Left renal pelvis (tissue), 4 donors: Measurements from ENCODE around the gene PTGFRN. TPM values are rescaled to one million over a fixed set of nuclear protein-coding genes. Genes with fewer than 3 reads are reported as not detected.

ENCODE experiments used
- DNase-seq, 4 donors: peaks; one replicate each; pipeline ENCODE4 v3.0.0-alpha.2; 2013; ENCODE audit warnings: low read depth in 4 of 4, low spot score in 3 of 4
- polyA plus RNA-seq, 4 donors: library from polyadenylated mRNA; unstranded; fragments of 120-200 nt; gene quantifications; one replicate each; pipeline ENCODE4 v1.2.1, GENCODE V29; 2013; ENCODE audit not compliant: insufficient read length in 4 of 4

Gene PTGFRN
- polyA plus RNA-seq, 4 donors = 42.1 to 125 (median 61.2) TPM

GRCh38 chr1:116940814-116941599 lies 31.3 kb downstream of the PTGFRN start:
- no peak for DNase-seq

DNA sequence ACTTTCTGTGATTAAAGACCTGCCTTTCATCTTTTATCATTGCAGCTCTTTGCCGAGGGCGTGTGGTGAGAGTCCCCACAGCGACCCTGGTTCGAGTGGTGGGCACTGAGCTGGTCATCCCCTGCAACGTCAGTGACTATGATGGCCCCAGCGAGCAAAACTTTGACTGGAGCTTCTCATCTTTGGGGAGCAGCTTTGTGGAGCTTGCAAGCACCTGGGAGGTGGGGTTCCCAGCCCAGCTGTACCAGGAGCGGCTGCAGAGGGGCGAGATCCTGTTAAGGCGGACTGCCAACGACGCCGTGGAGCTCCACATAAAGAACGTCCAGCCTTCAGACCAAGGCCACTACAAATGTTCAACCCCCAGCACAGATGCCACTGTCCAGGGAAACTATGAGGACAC lies 32.0 kb downstream of the PTGFRN start:
- DNase-seq = no peak

DNA sequence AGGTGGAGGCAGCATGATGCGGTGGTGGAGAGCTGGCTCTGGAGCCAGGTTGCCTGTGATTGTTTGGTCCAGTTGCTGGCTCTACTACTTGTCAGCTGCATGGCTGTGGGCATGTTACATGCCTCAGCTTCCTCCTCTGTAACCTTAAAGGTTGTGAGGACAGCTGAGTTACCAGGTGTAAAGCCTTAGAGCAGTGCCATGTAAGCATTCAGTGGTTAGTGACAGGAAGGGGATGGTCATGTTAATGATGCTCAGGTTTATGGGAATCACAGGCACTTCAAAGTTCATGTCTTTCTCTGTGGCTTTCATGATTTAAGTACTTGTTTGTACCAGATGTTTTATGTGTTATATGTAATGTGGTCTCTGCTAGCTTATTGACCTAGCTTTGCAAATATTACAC lies 32.6 kb downstream of the PTGFRN start:
- DNase-seq = no peak

GRCh38 chr1:116943438-116943837 lies 33.7 kb downstream of the PTGFRN start:
- DNase-seq = no peak

DNA sequence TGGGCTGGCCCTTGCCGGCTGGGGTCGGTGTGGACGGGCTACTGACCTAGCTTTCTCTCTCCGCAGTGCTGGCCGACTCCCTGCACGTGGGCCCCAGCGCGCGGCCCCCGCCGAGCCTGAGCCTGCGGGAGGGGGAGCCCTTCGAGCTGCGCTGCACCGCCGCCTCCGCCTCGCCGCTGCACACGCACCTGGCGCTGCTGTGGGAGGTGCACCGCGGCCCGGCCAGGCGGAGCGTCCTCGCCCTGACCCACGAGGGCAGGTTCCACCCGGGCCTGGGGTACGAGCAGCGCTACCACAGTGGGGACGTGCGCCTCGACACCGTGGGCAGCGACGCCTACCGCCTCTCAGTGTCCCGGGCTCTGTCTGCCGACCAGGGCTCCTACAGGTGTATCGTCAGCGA lies 34.9 kb downstream of the PTGFRN start:
- no peak for DNase-seq

- DNase-seq = no peak
These were observed 35.7 kb downstream of the PTGFRN start for GRCh38 chr1:116945421-116945820.

DNA sequence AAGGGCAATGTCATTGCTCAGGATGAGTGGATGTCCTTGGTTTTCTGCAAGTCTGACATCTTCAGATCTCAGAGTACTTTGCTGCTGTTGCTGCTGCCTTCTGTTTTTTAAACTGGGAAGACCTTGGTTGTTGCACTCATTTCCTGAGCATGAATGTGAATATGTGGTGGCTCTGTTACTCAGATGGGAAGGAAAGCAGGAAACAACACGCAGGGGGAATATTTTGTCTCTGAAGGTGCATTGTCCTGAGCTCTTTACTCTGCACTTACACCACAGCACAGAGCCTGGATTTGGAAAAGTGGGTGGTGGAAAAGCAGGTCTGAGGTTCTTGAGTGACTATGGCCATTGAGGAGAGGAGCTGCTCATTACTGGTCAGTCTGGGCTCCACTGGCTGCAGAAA lies 36.3 kb downstream of the PTGFRN start:
- no peak for DNase-seq

GRCh38 chr1:116947092-116947860 lies 37.6 kb downstream of the PTGFRN start:
- DNase-seq = no peak

- DNase-seq = no peak
These were observed 38.3 kb downstream of the PTGFRN start for GRCh38 chr1:116948046-116948445.

DNA sequence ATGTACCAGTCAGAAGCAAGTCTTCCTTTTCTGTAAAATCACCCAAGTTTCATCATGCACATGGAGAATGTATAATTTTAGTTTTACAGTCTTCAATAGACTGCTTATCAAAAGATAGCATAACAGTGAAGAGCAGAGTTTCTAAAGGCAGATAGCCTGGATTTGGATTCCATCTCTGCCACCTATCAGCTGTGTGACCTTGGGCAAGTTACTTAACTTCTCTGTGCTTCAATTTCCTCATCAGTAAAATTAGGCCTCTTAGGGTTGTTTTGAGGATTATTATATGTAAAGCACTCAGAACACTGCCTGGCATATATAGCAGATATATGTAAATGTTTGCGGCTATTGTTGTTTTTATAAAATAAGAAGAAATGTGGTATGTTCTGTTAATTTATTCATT lies 38.9 kb downstream of the PTGFRN start:
- DNase-seq = no peak

- no peak for DNase-seq
These were observed 39.7 kb downstream of the PTGFRN start for GRCh38 chr1:116949213-116949985.

GRCh38 chr1:116950517-116951199 lies 40.9 kb downstream of the PTGFRN start:
- DNase-seq = no peak

DNA sequence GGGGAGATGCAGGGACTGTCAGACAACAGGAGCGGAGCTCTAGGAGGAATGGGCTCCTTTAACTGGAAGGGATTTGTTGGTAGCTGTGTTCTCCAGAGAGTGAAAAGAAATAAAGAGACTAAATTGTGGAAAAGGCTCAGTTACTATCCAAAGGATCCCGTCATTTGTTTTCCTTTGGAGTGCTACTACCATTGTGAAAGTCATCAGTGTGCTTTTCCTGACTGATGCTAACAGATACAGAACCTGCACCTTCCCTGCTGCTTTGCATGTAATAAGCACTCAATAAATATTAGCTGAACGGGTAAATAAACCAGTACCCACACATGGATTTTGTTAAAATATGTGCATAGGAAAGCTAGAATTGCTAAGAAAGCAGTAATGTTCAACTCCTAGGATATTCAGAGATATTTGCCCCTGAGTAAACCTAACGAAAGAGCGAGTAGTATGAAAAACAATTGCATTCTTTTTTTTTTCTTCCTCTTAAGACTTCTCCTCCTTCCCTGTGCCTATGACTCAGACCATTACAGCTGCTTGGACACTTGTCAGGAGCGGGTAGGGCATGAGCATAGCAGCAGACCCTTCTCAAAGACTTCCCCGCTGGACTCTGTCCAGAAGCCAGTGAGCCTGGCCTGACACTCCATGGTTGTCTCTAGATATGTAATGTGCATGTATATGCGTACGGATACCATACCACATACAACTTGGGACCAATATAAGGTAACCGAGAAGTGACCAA lies 41.7 kb downstream of the PTGFRN start:
- no peak for DNase-seq

DNA sequence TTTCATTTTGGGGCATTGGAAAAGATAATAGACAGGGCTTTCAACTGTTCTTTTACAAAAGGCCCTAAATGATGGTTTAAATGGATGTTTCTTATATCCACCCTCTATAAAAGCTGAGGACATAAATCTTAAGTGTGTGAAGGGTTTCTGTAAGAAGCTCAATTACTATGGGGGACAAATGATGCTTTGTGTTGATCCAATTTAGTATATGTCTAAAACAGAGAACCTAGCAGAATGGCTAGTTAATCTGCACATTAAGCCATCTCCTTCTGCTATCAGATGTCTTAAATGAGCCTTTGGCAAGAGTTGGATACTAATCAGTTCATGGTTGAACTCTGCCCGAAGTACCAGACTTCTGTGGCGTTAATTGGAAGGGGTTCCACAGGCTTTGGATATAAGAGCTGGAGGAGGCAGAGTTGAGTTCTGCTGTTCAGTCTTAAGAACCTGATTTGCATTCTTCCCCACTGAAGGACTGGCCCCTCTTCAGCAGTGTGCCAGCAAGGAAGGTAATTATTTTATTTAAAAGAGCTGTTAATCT lies 43.1 kb downstream of the PTGFRN start:
- DNase-seq = no peak

- DNase-seq = no peak
These were observed 44.7 kb downstream of the PTGFRN start for GRCh38 chr1:116954440-116954839.

- DNase-seq = no peak
These were observed 46.7 kb downstream of the PTGFRN start for GRCh38 chr1:116956378-116956777.

DNA sequence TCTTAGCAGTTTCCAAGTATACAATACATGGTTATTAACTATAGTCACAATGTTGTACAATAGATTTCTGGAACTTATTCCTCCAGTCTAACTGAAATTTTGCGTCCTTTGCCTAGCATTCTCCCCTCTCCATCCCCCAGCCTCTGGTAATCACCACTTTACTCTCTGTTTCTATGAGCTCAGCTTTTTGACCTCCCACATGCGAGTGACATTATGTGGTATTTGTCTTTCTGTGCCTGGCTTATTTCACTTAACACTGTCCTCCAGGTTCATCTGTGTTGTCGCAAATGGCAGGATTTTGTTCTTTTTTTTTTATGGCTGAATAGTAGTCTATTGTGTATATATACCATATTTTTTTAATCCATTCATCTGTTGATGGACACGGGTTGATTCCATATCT lies 47.9 kb downstream of the PTGFRN start:
- DNase-seq = no peak

DNA sequence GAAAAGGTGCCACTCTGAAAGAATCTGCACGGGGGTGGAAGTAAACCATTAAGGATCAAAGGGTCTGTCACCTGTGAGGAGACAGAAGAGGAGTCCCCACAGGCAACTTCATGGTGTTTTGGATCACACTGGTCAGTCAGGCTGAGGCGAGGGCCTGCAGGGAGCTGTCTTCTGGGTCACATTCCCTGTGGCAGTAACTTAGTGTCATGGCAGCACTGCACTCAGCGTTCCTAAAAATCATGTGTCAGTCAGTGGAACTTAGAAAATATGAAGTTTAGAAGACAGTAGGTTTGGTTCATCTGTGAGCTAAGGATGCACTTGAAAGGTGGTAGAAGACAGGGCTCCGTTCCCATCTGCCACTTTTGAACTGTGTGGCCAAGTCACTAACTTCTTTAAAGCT lies 48.4 kb downstream of the PTGFRN start:
- DNase-seq = no peak

DNA sequence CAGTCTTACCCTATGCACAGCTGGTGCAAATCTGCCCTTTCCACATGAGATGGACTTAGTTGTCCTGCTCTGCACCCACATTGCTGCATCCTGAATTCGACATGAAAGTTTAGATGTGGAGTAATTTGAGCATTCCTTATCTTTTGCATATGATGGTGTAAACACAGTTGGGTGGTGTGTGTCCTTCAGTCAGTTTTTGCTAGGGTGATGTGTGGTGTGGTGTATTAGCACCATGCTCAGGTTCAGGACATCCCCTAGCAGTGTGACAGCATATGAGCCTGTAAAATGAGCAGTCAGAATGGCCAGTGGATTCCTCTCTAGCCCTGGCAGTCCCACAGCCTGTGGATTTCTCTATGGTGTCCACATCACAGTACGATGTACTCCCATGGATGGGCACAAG lies 49.3 kb downstream of the PTGFRN start:
- DNase-seq = no peak

GRCh38 chr1:116961606-116962005 lies 51.9 kb downstream of the PTGFRN start:
- DNase-seq = no peak
